Suprapubic skin (tissue), 4 donors: ENCODE data around the gene CAPN11. TPM values are rescaled to one million over a fixed set of nuclear protein-coding genes. Genes with fewer than 3 reads are reported as not detected.
A peak's percentile ranks its signal among the peaks of the same experiment; 100 is the strongest.

ENCODE experiments used
- DNase-seq, 2 donors: peaks; one replicate each; pipeline ENCODE4 v3.0.0-alpha.2; 2019; ENCODE audit warnings: low spot score in 2 of 2
- H3K27ac ChIP-seq: fragments of 200-600 bp; sonication (generic); one replicate; pipeline ENCODE4 v1.5.1; 2019
- H3K27me3 ChIP-seq: fragments of 200-600 bp; sonication (generic); one replicate; pipeline ENCODE4 v1.5.1; 2019
- H3K36me3 ChIP-seq: fragments of 200-600 bp; sonication (generic); one replicate; pipeline ENCODE4 v1.5.1; 2019
- H3K4me1 ChIP-seq: fragments of 200-600 bp; sonication (generic); one replicate; pipeline ENCODE4 v1.5.1; 2019
- H3K4me3 ChIP-seq: fragments of 200-600 bp; sonication (generic); one replicate; pipeline ENCODE4 v1.5.1; 2019; ENCODE audit warnings: mild to moderate bottlenecking
- H3K9me3 ChIP-seq: fragments of 200-600 bp; sonication (generic); one replicate; pipeline ENCODE4 v1.5.1; 2019
- EP300 ChIP-seq: sonication (generic); formaldehyde crosslinking; IDR thresholded peaks from one replicate; pipeline ENCODE4 v1.6.1; 2017; ENCODE audit warnings: antibody characterized with exemption
- POLR2A ChIP-seq, 2 donors: fragments of 450-650 bp; IDR thresholded peaks; one replicate each; pipeline ENCODE4 v1.6.1; 2017; ENCODE audit warnings: antibody characterized with exemption in 2 of 2, mild to moderate bottlenecking in 2 of 2, moderate library complexity in 2 of 2
- POLR2AphosphoS5 ChIP-seq, 3 donors: sonication (generic); formaldehyde crosslinking; IDR thresholded peaks; one replicate each; pipeline ENCODE4 v1.6.1; 2017; ENCODE audit warnings: antibody characterized with exemption in 3 of 3
- WGBS: methylation state at CpG from one replicate; pipeline ENCODE4 v1.1.5; 2018; 5-methylcytosine and 5-hydroxymethylcytosine counted together
- total RNA-seq, 4 donors: library from RNA; depleted of rRNA; stranded (reverse); fragments of >200 nt; gene quantifications; one replicate each; pipeline ENCODE4 v1.1.0, GENCODE V29; 2016
- TF ChIP-seq, protein P1 (sequence below), 2 donors: fragments of 200-600 bp in 1 of 2; fragments of 450-650 bp in 1 of 2; sonication (generic) in 1 of 2; IDR thresholded peaks; one replicate each; pipeline ENCODE4 v1.5.1; 2016 to 2019; ENCODE audit warnings: antibody characterized with exemption in 2 of 2, mild to moderate bottlenecking in 1 of 2, moderate library complexity in 1 of 2

CAPN11 gene
- total RNA-seq, 4 donors from 2014 or later = 0.45 to 2.5 (median 1.2) TPM

GRCh38 chr6:44148306-44148705, 10.3 kb upstream of the CAPN11 start:
- Histone ChIP-seq H3K4me3 (no peak overlapping the region), H3K9me3 (no peaks in the 10 kb centered on the region), H3K36me3 (peaks cover 76% of the 10 kb centered on the region), H3K27me3 (no peaks in the 10 kb centered on the region), H3K4me1 (peaks cover 4% of the 10 kb centered on the region), H3K27ac (no peak overlapping the region)
- WGBS = 85% methylated on average over 5 of the region's 9 CpGs
- TF ChIP-seq POLR2A (IDR thresholded peaks at IDR 0.05) (no peak), POLR2AphosphoS5 (IDR thresholded peaks at IDR 0.05) (no peak), EP300 (no peak)
- TF ChIP-seq, protein P1, sequence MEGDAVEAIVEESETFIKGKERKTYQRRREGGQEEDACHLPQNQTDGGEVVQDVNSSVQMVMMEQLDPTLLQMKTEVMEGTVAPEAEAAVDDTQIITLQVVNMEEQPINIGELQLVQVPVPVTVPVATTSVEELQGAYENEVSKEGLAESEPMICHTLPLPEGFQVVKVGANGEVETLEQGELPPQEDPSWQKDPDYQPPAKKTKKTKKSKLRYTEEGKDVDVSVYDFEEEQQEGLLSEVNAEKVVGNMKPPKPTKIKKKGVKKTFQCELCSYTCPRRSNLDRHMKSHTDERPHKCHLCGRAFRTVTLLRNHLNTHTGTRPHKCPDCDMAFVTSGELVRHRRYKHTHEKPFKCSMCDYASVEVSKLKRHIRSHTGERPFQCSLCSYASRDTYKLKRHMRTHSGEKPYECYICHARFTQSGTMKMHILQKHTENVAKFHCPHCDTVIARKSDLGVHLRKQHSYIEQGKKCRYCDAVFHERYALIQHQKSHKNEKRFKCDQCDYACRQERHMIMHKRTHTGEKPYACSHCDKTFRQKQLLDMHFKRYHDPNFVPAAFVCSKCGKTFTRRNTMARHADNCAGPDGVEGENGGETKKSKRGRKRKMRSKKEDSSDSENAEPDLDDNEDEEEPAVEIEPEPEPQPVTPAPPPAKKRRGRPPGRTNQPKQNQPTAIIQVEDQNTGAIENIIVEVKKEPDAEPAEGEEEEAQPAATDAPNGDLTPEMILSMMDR (IDR thresholded peaks at IDR 0.05) = no peak
- DNase-seq = no peak

- no peaks in the 10 kb centered on the region for H3K9me3 ChIP-seq
- TF ChIP-seq POLR2A (IDR thresholded peaks at IDR 0.05) = no peak
- TF ChIP-seq POLR2AphosphoS5 (IDR thresholded peaks at IDR 0.05) = no peak
- TF ChIP-seq EP300 = no peak
- TF ChIP-seq, protein P1 (IDR thresholded peaks at IDR 0.05) = no peak
- DNase-seq = no peak
- no peak overlapping the region for H3K4me3 ChIP-seq
- WGBS = 79% methylated on average over 7 of the region's 7 CpGs
- H3K4me1 ChIP-seq = peaks cover 4% of the 10 kb centered on the region
- peaks cover 75% of the 10 kb centered on the region for H3K36me3 ChIP-seq
- no peaks in the 10 kb centered on the region for H3K27me3 ChIP-seq
- no peak overlapping the region for H3K27ac ChIP-seq
Measured at GRCh38 chr6:44149369-44150012, 9.1 kb upstream of the CAPN11 start.

DNA sequence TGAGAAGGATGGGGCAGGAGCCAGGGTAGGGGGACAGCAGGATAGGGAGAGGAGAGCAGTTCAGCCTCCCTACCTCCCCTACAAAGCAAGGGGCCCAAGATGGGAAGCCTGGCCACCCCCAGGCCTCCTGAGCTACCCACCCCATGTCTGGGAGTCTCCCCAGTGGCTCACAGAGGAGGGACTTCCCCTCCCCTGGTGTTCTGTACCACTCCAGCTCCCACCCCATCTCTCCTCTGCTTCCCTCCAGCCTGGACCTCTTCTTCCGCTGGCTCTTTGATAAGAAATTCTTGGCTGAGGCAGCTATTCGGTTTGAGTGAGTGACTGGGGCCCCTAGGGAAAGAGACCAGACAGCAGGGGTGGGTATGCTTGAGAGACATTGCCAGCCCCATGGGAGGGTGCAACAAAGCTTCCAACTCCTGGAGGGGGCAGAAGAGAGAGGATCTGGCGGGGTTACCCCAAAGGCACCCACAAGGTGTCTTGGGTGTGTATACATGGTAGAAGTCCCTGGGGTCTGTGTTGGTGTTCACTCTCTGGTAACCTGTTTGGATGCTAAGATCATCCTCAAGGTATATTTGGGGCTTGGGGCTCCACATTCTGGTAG, 8.2 kb upstream of the CAPN11 start:
- no peak for DNase-seq
- 87% methylated on average over 3 of the region's 3 CpGs for WGBS
- Histone ChIP-seq H3K4me1 (peaks cover 4% of the 10 kb centered on the region), H3K9me3 (no peaks in the 10 kb centered on the region), H3K36me3 (peaks cover 71% of the 10 kb centered on the region), H3K4me3 (no peak overlapping the region), H3K27ac (no peak overlapping the region), H3K27me3 (no peaks in the 10 kb centered on the region)
- TF ChIP-seq POLR2A (IDR thresholded peaks at IDR 0.05) (no peak), EP300 (no peak), POLR2AphosphoS5 (IDR thresholded peaks at IDR 0.05) (no peak)
- TF ChIP-seq, protein P1 (IDR thresholded peaks at IDR 0.05) = no peak

GRCh38 chr6:44151348-44152108, 7.1 kb upstream of the CAPN11 start:
- H3K4me3 ChIP-seq = peak overlapping the region; percentile 5
- 73% methylated on average over 7 of the region's 31 CpGs for WGBS

More at GRCh38 chr6:44151348-44152108, 7.1 kb upstream of the CAPN11 start:
- Histone ChIP-seq H3K4me1 (peaks cover 4% of the 10 kb centered on the region), H3K9me3 (no peaks in the 10 kb centered on the region), H3K27ac (no peak overlapping the region), H3K27me3 (no peaks in the 10 kb centered on the region), H3K36me3 (peaks cover 60% of the 10 kb centered on the region)
- DNase-seq = peak in 1 of 2 donors; percentile 82
- TF ChIP-seq, protein P1 (IDR thresholded peaks at IDR 0.05) = peak; percentile 98
- no peak for TF ChIP-seq POLR2AphosphoS5 (IDR thresholded peaks at IDR 0.05)
- no peak for TF ChIP-seq EP300
- no peak for TF ChIP-seq POLR2A (IDR thresholded peaks at IDR 0.05)
